Measurements from ENCODE around the gene SLC35F5.

DNA sequence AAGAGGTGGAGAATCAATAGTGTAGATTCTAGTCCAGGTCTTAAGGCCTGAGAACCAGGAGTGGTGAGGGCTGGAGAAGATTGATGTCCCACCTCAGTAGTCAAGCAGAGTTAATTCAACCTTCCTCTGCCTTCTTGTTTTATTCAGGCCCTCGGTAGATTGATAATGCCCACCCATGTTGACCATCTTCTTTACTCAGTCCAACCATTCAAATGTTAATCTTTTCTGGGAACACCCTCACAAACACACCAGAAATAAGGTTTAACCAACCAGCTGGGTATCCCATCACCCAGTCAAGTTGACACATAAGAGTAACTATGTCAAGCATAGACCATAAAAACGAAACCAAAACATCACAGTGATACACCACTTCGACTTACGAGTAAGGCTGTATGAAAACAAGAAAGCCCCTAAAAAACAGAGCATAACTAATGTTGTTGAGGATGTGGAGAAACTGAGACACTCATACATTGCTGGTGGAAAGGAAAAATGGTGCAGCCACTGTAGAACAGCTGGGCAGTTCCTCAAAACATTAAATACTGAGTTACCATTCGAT, 57.5 kb downstream of the SLC35F5 start:
- TF ChIP-seq CTCF (conservative IDR thresholded peaks at IDR 0.05; ENCODE audit: low read depth, low read length), result no peak
- no peak for TF ChIP-seq EZH2 (IDR thresholded peaks at IDR 0.05; ENCODE audit: borderline replicate concordance, low read depth, low read length, poor library complexity, severe bottlenecking)

Data from A673 (cell line).